RWPE1 (cell line): ENCODE data around the gene RGS6.

Source experiments
- CTCF ChIA-PET: fragments of 350-600 bp; sonication (Branson Sonifier 250); formaldehyde crosslinking; extraction: SDS; loops from one replicate; lab custom pipeline; 2021; lab: Yijun Ruan, JAX
- POLR2A ChIA-PET: fragments of 400-600 bp; formaldehyde crosslinking; extraction: SDS; loops from one replicate; lab custom pipeline; 2020; ENCODE audit warnings: antibody characterized with exemption; ENCODE audit not compliant: low non-redundant PET; lab: Yijun Ruan, JAX
- DNase-seq: peaks from one replicate; pipeline ENCODE4 v3.0.0; 2012; ENCODE audit warnings: low spot score
- H3K27ac ChIP-seq: fragments of 450-650 bp; 2 replicates; pipeline ENCODE4 v1.5.1; 2017
- CTCF ChIP-seq: fragments of 450-650 bp; conservative IDR thresholded peaks from 2 replicates; pipeline ENCODE4 v1.5.1; 2017; ENCODE audit warnings: low read depth, mild to moderate bottlenecking

Gene RGS6

GRCh38 chr14:72377016-72377415, 444.8 kb downstream of the RGS6 start:
- ChIA-PET POLR2A (no interaction called here), CTCF (no interaction called here)
- TF ChIP-seq CTCF = no peak
- H3K27ac ChIP-seq = no peak overlapping the region
- DNase-seq = no peak

GRCh38 chr14:72380456-72380855, 448.2 kb downstream of the RGS6 start:
- POLR2A ChIA-PET = no interaction called here
- CTCF ChIA-PET = no interaction called here
- TF ChIP-seq CTCF = no peak

GRCh38 chr14:72383865-72384264, 451.6 kb downstream of the RGS6 start:
- no peak for TF ChIP-seq CTCF
- no peak overlapping the region for H3K27ac ChIP-seq
- no peak for DNase-seq
- POLR2A ChIA-PET = no interaction called here
- CTCF ChIA-PET = no interaction called here

More at GRCh38 chr14:72380456-72380855, 448.2 kb downstream of the RGS6 start:
- no peak overlapping the region for H3K27ac ChIP-seq
- no peak for DNase-seq

- POLR2A ChIA-PET = no interaction called here
- CTCF ChIA-PET = no interaction called here
Measured at GRCh38 chr14:72387726-72388125, 455.5 kb downstream of the RGS6 start.

GRCh38 chr14:72389200-72389599, 457.0 kb downstream of the RGS6 start:
- DNase-seq = no peak
- no peak overlapping the region for H3K27ac ChIP-seq
- ChIA-PET CTCF (no interaction called here), POLR2A (no interaction called here)
- no peak for TF ChIP-seq CTCF

More at GRCh38 chr14:72387726-72388125, 455.5 kb downstream of the RGS6 start:
- no peak for DNase-seq
- no peak for TF ChIP-seq CTCF
- H3K27ac ChIP-seq = no peak overlapping the region

GRCh38 chr14:72401101-72401625, 468.9 kb downstream of the RGS6 start:
- ChIA-PET POLR2A (no interaction called here), CTCF (interaction anchor here (0.6 kb wide), 1 partner anchor 20 kb away, joined by 3 read pairs; no protein-coding TSS in a partner anchor)
- no peak for DNase-seq
- no peak for TF ChIP-seq CTCF
- H3K27ac ChIP-seq = no peak overlapping the region
